Measurements from ENCODE around the gene DNAJC17. TPM values are rescaled to one million over a fixed set of nuclear protein-coding genes. Genes with fewer than 3 reads are reported as not detected.

Gene DNAJC17
- total and polyA plus RNA-seq, 5 experiments from 2014 or later = 17.5 to 38.4 (median 37.5) TPM

DNA sequence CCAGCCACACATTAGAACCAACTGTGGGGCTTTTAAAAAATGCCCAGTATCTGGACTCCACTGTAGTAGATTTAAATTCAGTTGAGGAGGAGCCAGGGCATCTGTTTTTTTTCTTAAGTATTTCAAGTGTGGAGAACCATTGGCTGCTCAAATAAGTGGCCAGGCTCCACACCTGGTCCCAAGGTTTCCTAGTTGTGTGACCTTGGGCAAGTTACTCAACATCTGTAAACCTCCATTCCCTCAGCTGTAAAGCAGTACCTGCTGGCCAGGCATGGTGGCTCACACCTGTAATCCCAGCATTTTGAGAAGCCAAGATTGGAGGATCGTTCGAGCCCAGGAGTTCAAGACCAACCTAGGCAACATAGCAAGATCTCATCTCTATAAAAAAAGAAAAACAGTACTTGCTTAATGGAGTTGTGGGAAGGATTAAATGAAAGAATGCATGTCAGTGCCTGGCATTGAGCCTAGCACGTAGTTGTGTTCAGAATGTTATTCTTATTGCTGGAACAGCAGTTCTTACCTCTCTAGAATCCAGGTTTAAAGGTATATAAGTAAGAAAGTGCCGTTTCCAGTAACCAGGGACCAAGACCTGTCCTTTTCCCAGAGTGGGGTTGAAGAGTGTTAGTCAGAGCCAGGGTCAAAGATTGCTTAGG, 19.3 kb upstream of the DNAJC17 start:
- POLR2A ChIA-PET = no interaction called here
- Mint-ChIP-seq H3K36me3 (no peaks in the 10 kb centered on the region), H3K27me3 (peaks cover 0 to 2% (median 0%) of the 10 kb centered on the region in 5 donors), H3K27ac (no peak overlapping the region), H3K4me3 (no peak overlapping the region), H3K4me1 (no peaks in the 10 kb centered on the region), H3K9me3 (no peaks in the 10 kb centered on the region)
- DNase-seq (no peak), ATAC-seq (no peak)

DNA sequence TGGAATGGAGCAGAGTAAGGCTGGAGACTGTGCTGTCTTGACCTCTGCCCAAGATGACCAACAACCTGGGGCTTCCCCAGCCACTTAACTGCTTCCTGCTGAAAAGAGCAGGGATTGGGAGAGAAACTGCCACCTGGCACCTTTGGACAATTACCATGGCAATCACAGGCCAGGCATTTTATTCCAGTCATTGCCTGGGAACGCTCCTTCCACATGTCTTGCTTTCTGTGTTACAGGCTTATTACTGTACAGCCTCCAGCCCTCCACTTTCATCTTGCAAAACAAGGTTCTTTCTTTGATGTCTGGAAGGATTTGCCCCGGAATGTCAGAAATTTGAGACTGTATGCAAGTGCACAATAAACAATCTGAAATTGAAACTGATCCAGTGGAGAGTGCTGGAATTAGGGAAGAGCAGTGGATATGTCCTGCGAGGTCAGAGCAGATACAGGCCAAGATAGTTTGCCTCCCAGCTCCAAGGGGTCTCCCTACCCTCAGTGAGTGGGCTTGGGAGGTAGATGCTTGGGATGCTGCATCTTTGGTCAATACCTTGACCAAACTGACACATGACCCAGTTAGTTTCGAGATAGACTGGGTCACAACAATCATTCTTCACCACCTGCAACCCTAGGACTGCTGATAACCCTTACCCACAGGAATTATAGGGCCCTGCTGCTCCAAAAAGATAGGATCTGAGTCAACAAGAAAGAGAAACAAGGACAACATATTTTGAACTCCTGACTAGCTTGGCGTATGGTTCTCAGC, 18.6 kb upstream of the DNAJC17 start:
- DNase-seq = no peak
- Mint-ChIP-seq H3K36me3 (no peaks in the 10 kb centered on the region), H3K27ac (no peak overlapping the region), H3K27me3 (peaks cover 0 to 2% (median 0%) of the 10 kb centered on the region in 5 donors), H3K4me1 (no peaks in the 10 kb centered on the region), H3K4me3 (no peak overlapping the region), H3K9me3 (no peaks in the 10 kb centered on the region)
- ATAC-seq = no peak
- POLR2A ChIA-PET = no interaction called here

DNA sequence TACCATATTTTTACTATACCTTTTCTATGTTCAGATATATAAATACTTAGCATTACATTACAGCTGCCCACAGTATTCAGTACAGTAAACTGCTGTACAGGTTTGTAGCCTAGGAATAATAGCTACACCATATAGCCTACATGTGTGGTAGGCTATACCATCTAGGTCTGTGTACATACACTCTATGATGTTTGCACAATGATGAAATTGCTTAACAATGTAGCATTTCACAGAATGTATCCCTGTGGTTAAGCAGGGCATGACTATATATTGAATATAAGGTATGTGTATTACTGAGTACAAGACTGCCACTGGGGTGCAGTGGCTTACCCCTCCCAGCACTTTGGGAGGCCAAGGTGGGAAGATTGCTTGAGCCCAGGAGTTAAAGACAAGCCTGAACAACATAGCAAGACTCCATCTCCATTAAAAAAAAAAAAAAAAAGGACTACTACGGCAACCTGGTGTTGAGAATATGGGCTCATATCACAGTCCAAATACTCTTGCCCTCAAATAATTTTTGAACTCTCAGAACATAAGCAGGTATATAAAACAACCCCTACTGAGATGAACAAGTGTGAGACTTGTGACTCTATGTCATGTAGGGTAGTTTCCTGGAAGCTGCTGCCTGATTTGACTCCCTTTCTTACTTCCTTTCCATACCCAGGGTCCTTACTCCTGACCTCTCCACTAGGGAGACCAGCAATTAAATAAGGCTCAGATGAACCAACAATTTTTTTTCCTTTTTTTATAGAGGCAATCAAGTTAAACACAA, 16.5 kb upstream of the DNAJC17 start:
- POLR2A ChIA-PET = interaction anchor here (0.6 to 0.7 kb wide), 2 partner anchors 14 to 23 kb away, joined by 4 to 5 read pairs; no protein-coding TSS in a partner anchor

DNA sequence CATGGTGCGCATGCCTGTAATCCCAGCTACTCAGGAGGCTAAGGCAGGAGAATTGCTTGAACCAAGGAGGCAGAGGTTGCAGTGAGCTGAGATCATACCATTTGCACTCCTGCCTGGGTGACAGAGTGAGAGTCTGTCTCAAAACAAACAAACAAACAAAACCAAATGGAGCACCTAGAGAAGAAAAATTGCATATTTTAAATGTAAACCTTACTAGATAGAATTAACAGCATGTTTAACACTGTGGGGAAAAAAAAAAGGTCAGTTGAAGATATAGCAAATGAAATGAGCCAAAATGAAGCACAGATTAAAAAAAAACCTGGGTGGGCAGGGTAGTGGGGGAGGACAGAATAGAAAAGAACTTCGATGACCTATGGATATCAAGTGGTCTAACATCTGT, 13.9 kb upstream of the DNAJC17 start:
- no peaks in the 10 kb centered on the region for H3K4me1 Mint-ChIP-seq
- POLR2A ChIA-PET = no interaction called here
- ATAC-seq = no peak
- H3K36me3 Mint-ChIP-seq = no peaks in the 10 kb centered on the region
- peaks cover 0 to 2% (median 0%) of the 10 kb centered on the region in 5 donors for H3K27me3 Mint-ChIP-seq
- H3K4me3 Mint-ChIP-seq = no peak overlapping the region
- no peaks in the 10 kb centered on the region for H3K9me3 Mint-ChIP-seq
- no peak overlapping the region for H3K27ac Mint-ChIP-seq
- no peak for DNase-seq

More for the DNA sequence above, 16.5 kb upstream of the DNAJC17 start:
- no peak overlapping the region for H3K4me3 Mint-ChIP-seq
- no peaks in the 10 kb centered on the region for H3K9me3 Mint-ChIP-seq
- H3K4me1 Mint-ChIP-seq = no peaks in the 10 kb centered on the region
- H3K27ac Mint-ChIP-seq = no peak overlapping the region
- no peaks in the 10 kb centered on the region for H3K36me3 Mint-ChIP-seq
- peaks cover 0 to 2% (median 0%) of the 10 kb centered on the region in 5 donors for H3K27me3 Mint-ChIP-seq
- no peak for DNase-seq
- no peak for ATAC-seq

GRCh38 chr15:40819048-40819447, 11.8 kb upstream of the DNAJC17 start:
- no peaks in the 10 kb centered on the region for H3K9me3 Mint-ChIP-seq
- ATAC-seq = no peak
- H3K4me3 Mint-ChIP-seq = no peak overlapping the region
- peaks cover 0 to 12% (median 5%) of the 10 kb centered on the region in 3 donors for H3K36me3 Mint-ChIP-seq
- no peak for DNase-seq
- POLR2A ChIA-PET = no interaction called here
- peaks cover 0 to 2% (median 0%) of the 10 kb centered on the region in 5 donors for H3K27me3 Mint-ChIP-seq
- H3K4me1 Mint-ChIP-seq = no peaks in the 10 kb centered on the region
- H3K27ac Mint-ChIP-seq = no peak overlapping the region

DNA sequence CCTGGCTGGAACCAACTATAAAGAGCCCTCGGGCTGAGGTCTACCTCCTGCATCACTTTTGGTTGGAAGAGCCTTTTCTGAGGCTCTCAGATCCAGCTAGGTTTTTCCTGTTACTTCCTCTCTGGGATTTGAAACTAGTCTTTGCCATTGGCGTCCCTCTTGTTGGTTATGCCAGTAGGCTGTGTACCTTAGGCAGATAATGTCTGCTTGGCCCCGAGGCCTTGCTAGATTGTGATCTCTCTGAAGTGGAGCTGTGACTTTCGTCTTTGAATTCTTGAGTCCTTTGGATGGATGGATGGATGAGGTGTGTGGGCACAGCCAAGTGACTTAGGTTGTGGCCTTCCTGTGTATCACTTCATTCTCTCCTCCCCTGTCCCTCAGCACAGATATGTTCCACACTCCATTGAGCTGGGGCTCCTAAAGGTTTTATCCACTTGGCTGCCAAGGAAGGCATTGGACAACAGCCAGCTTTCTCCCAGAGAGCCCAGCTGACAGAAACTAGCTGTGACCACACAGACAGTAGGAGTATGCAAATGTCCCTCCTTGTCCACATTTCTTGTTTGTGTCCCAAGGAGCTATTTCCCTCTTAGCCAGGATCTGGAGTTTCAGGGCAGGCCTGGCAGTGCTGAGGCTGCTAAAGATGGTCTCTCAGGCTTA, 7.9 kb upstream of the DNAJC17 start:
- POLR2A ChIA-PET = interaction anchor here (0.6 to 1.4 kb wide), 2 partner anchors 8 to 524 kb away, joined by 3 to 4 read pairs; partner anchors contain the start of genes DNAJC17 and ZFYVE19
- DNase-seq = no peak
- Mint-ChIP-seq H3K27ac (peak overlapping the region in 2 of 10 donors; percentile 41 to 57), H3K4me3 (no peak overlapping the region), H3K9me3 (no peaks in the 10 kb centered on the region), H3K36me3 (peaks cover 0 to 40% (median 10%) of the 10 kb centered on the region in 3 donors), H3K27me3 (no peaks in the 10 kb centered on the region), H3K4me1 (peaks cover 0 to 1% (median 0%) of the 10 kb centered on the region in 4 donors)
- no peak for ATAC-seq

- Mint-ChIP-seq H3K4me3 (no peak overlapping the region), H3K27me3 (no peaks in the 10 kb centered on the region), H3K4me1 (peaks cover 3 to 12% (median 7%) of the 10 kb centered on the region in 4 donors), H3K9me3 (no peaks in the 10 kb centered on the region), H3K36me3 (peaks cover 0 to 40% (median 12%) of the 10 kb centered on the region in 3 donors), H3K27ac (no peak overlapping the region)
- POLR2A ChIA-PET = interaction anchor here (0.5 kb wide), 1 partner anchor 1982 kb away, joined by 5 read pairs; no protein-coding TSS in a partner anchor
- no peak for ATAC-seq
- DNase-seq = no peak
These were observed 5.6 kb upstream of the DNAJC17 start for GRCh38 chr15:40812721-40813425.

DNA sequence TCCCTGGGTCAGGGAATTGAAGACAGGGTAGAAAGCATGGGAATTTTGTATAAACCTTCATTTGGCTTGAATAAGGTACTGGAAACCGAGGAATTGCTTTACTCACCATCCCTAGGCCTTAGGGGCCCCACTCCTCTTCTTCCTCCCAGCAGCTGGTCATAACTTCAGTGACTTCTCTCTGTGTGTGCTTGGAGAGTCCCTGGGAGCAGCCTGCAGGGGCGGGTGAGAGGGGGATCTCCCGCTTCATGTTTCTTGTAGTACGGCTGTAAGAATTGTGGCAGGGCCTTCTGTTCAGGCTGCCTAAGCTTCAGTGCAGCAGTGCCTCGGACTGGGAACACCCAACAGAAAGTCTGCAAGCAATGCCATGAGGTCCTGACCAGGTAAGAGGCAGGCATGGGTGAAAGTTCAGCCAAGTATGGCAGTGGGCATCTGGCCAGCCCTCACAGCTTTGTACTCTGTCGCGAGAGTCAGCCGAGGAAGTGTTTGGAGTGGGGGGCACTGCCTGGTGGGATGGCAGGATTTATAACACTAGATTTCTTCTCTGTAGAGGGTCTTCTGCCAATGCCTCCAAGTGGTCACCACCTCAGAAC, 1.7 kb upstream of the DNAJC17 start:
- Mint-ChIP-seq H3K4me1 (peaks cover 11 to 25% (median 22%) of the 10 kb centered on the region in 4 donors), H3K36me3 (peaks cover 0 to 27% (median 7%) of the 10 kb centered on the region in 3 donors), H3K27me3 (no peaks in the 10 kb centered on the region), H3K4me3 (peak overlapping the region in 8 of 10 donors; percentile 13 to 100 (median 98)), H3K27ac (no peak overlapping the region), H3K9me3 (no peaks in the 10 kb centered on the region)
- DNase-seq (no peak), ATAC-seq (no peak)
- POLR2A ChIA-PET = no interaction called here

DNA sequence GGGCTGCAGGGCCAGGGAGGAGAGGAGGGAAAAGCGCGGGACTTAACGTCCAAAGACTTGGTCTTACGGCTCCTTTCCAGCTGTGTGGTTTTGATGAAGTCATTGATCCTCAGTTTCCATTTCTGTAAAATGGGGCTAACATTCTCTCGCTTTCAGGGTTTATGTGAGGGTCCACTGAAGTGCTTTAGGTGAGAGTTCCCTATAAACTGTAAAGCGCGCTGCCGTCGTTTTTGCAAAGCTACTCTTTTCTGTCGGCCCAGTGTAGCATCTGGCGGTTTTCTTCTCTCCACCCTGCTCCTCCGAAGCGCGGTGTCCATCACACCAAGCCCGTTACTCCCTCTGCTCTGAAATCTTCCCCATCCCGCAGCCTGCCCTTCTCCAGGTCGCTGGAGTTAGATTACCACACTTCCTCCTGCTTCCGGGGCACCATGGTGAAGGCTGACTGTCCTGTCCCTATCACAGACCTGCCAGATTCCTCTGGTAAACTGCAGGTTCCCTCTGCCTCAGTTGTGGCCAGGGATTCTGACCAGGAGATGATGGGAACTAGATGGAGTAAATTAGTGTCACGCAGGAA, 702 bp upstream of the DNAJC17 start:
- Mint-ChIP-seq H3K4me3 (peak overlapping the region; percentile 89 to 100 (median 99)), H3K36me3 (peaks cover 0 to 28% (median 7%) of the 10 kb centered on the region in 3 donors), H3K9me3 (no peaks in the 10 kb centered on the region), H3K4me1 (peaks cover 14 to 31% (median 29%) of the 10 kb centered on the region in 4 donors), H3K27me3 (no peaks in the 10 kb centered on the region), H3K27ac (peak overlapping the region in 8 of 10 donors; percentile 52 to 99 (median 97))
- ATAC-seq (no peak), DNase-seq (no peak)
- POLR2A ChIA-PET = interaction anchor here (1.2 to 2.2 kb wide), 3 partner anchors 8 to 524 kb away, joined by 3 to 24 read pairs (median 3); partner anchors contain the start of genes NUSAP1, OIP5 and RAD51

- Mint-ChIP-seq H3K4me3 (peak overlapping the region; percentile 89 to 100 (median 99)), H3K27ac (peak overlapping the region; percentile 94 to 99 (median 98)), H3K27me3 (no peaks in the 10 kb centered on the region), H3K4me1 (peaks cover 16 to 37% (median 37%) of the 10 kb centered on the region in 4 donors), H3K9me3 (no peaks in the 10 kb centered on the region), H3K36me3 (peaks cover 0 to 22% (median 6%) of the 10 kb centered on the region in 3 donors)
- DNase-seq (no peak), ATAC-seq (no peak)
- POLR2A ChIA-PET = interaction anchor here (0.6 to 2.2 kb wide), 6 partner anchors 9 to 237 kb away, joined by 3 to 24 read pairs (median 4); partner anchors contain the start of genes C15orf62, RAD51 and RPUSD2
These were observed 623 bp downstream of the DNAJC17 start for GRCh38 chr15:40806672-40807027.

GRCh38 chr15:40803688-40804087, 3.6 kb downstream of the DNAJC17 start:
- peak overlapping the region in 1 of 10 donors; percentile 9 for H3K27ac Mint-ChIP-seq
- H3K4me3 Mint-ChIP-seq = peak overlapping the region in 2 of 10 donors; percentile 26 to 32
- H3K36me3 Mint-ChIP-seq = peaks cover 0 to 34% (median 3%) of the 10 kb centered on the region in 3 donors
- no peak for ATAC-seq
- POLR2A ChIA-PET = interaction anchor here (1.2 kb wide), 1 partner anchor 109 kb away, joined by 3 read pairs; the partner anchor contains the start of gene RAD51
- H3K9me3 Mint-ChIP-seq = no peaks in the 10 kb centered on the region
- H3K27me3 Mint-ChIP-seq = no peaks in the 10 kb centered on the region
- DNase-seq = no peak
- H3K4me1 Mint-ChIP-seq = peaks cover 24 to 50% (median 46%) of the 10 kb centered on the region in 4 donors

Measured in naive thymus-derived CD8-positive, alpha-beta T cell (primary cell).